ENCODE data around the gene PTPRN2.
"Not testable (repeated sequence)": the region's sequence is repeated elsewhere in the genome, so short reads cannot be mapped to it uniquely, and the experiment has no call there.

Gene PTPRN2

GRCh38 chr7:158350166-158350900, 237.3 kb downstream of the PTPRN2 start:
- no peak for DNase-seq (ENCODE audit: low read depth in 3 of 3)

- no peak for DNase-seq (ENCODE audit: low read depth in 3 of 3)
Observed at GRCh38 chr7:158348446-158348845, 239.2 kb downstream of the PTPRN2 start.

GRCh38 chr7:158348039-158348438, 239.6 kb downstream of the PTPRN2 start:
- not testable (repeated sequence) for DNase-seq (ENCODE audit: low read depth in 3 of 3)

- no peak for DNase-seq (ENCODE audit: low read depth in 3 of 3)
Observed at GRCh38 chr7:158345731-158346130, 241.9 kb downstream of the PTPRN2 start.

- DNase-seq (ENCODE audit: low read depth in 3 of 3), result no peak
Observed at GRCh38 chr7:158344706-158345300, 242.8 kb downstream of the PTPRN2 start.

GRCh38 chr7:158343936-158344455, 243.6 kb downstream of the PTPRN2 start:
- DNase-seq (ENCODE audit: low read depth in 3 of 3), result no peak

GRCh38 chr7:158343526-158343925, 244.1 kb downstream of the PTPRN2 start:
- DNase-seq (ENCODE audit: low read depth in 3 of 3), result no peak

- DNase-seq (ENCODE audit: low read depth in 3 of 3), result not testable (repeated sequence)
Observed at GRCh38 chr7:158341097-158341496, 246.5 kb downstream of the PTPRN2 start.

- not testable (repeated sequence) for DNase-seq (ENCODE audit: low read depth in 3 of 3)
Observed at GRCh38 chr7:158336952-158337351, 250.7 kb downstream of the PTPRN2 start.

- DNase-seq (ENCODE audit: low read depth in 3 of 3), result not testable (repeated sequence)
Observed at GRCh38 chr7:158332516-158332915, 255.1 kb downstream of the PTPRN2 start.

- not testable (repeated sequence) for DNase-seq (ENCODE audit: low read depth in 3 of 3)
Observed at GRCh38 chr7:158331826-158332450, 255.7 kb downstream of the PTPRN2 start.

GRCh38 chr7:158329686-158330085, 257.9 kb downstream of the PTPRN2 start:
- no peak for DNase-seq (ENCODE audit: low read depth in 3 of 3)

- DNase-seq (ENCODE audit: low read depth in 3 of 3), result no peak
Observed at GRCh38 chr7:158329014-158329610, 258.5 kb downstream of the PTPRN2 start.

GRCh38 chr7:158328376-158329013, 259.1 kb downstream of the PTPRN2 start:
- no peak for DNase-seq (ENCODE audit: low read depth in 3 of 3)

GRCh38 chr7:158327571-158328180, 259.9 kb downstream of the PTPRN2 start:
- DNase-seq (ENCODE audit: low read depth in 3 of 3), result no peak

GRCh38 chr7:158327012-158327411, 260.6 kb downstream of the PTPRN2 start:
- no peak for DNase-seq (ENCODE audit: low read depth in 3 of 3)

GRCh38 chr7:158325530-158326381, 261.9 kb downstream of the PTPRN2 start:
- no peak for DNase-seq (ENCODE audit: low read depth in 3 of 3)

GRCh38 chr7:158324397-158325360, 262.9 kb downstream of the PTPRN2 start:
- no peak for DNase-seq (ENCODE audit: low read depth in 3 of 3)

GRCh38 chr7:158323741-158324396, 263.8 kb downstream of the PTPRN2 start:
- no peak for DNase-seq (ENCODE audit: low read depth in 3 of 3)
